Uterus (tissue), 4 donors: ENCODE measurements around the gene CELSR1. TPM values are rescaled to one million over a fixed set of nuclear protein-coding genes. Genes with fewer than 3 reads are reported as not detected.

Experiments used
- DNase-seq, 2 donors: peaks; one replicate each; pipeline ENCODE4 v3.0.0-alpha.2; 2019 to 2020
- H3K27ac ChIP-seq, 2 donors: fragments of 200-600 bp; sonication (generic); 1 replicate in 1 of 2; 2 replicates in 1 of 2; pipeline ENCODE4 v1.5.1; 2016 to 2018
- H3K27me3 ChIP-seq, 2 donors: fragments of 200-600 bp; sonication (generic); one replicate each; pipeline ENCODE4 v1.5.1; 2018 to 2019; ENCODE audit warnings: control low read depth in 1 of 2
- H3K36me3 ChIP-seq, 2 donors: fragments of 200-600 bp; sonication (generic); one replicate each; pipeline ENCODE4 v1.5.1; 2019; ENCODE audit warnings: control low read depth in 1 of 2
- H3K4me1 ChIP-seq, 2 donors: fragments of 200-600 bp; sonication (generic); one replicate each; pipeline ENCODE4 v1.5.1; 2018 to 2019; ENCODE audit warnings: control low read depth in 1 of 2
- H3K4me3 ChIP-seq, 2 donors: fragments of 200-600 bp; sonication (generic); 1 replicate in 1 of 2; 2 replicates in 1 of 2; pipeline ENCODE4 v1.5.1; 2018 to 2019; ENCODE audit warnings: mild to moderate bottlenecking in 1 of 2
- H3K9me3 ChIP-seq, 2 donors: fragments of 200-600 bp; sonication (generic); one replicate each; pipeline ENCODE4 v1.5.1; 2019; ENCODE audit warnings: control low read depth in 1 of 2
- POLR2A ChIP-seq, 2 donors: fragments of 450-650 bp; IDR thresholded peaks; one replicate each; pipeline ENCODE4 v1.6.1; 2016; ENCODE audit warnings: antibody characterized with exemption in 2 of 2, mild to moderate bottlenecking in 1 of 2, moderate library complexity in 1 of 2
- intact Hi-C: fragments of 100-400 bp; cut with DNase I; formaldehyde crosslinking; loops from one replicate; pipeline ENCODE4 v1.15.1; 2023; ENCODE audit warnings: low total_unique reads
- total RNA-seq, 4 donors: library from RNA; depleted of rRNA in 3 of 4; stranded (reverse); fragments of >200 nt in 3 of 4; gene quantifications; one replicate each; pipeline versions ENCODE4 v1.1.0 to v1.2.4, GENCODE V29; 2014 to 2023
- TF ChIP-seq, protein P1 (sequence below), 4 experiments: fragments of 200-600 bp in 2 of 4; fragments of 450-650 bp in 2 of 4; sonication (generic) in 2 of 4; IDR thresholded peaks; one replicate each; pipeline ENCODE4 v1.5.1; 2016 to 2019; ENCODE audit warnings: antibody characterized with exemption in 4 of 4, mild to moderate bottlenecking in 2 of 4, moderate library complexity in 1 of 4
- donor health status: DM: yes; HTN: yes; CAD: no.

Gene CELSR1
- total RNA-seq, 4 donors from 2014 or later = 1.5 to 15.8 (median 8.4) TPM

DNA sequence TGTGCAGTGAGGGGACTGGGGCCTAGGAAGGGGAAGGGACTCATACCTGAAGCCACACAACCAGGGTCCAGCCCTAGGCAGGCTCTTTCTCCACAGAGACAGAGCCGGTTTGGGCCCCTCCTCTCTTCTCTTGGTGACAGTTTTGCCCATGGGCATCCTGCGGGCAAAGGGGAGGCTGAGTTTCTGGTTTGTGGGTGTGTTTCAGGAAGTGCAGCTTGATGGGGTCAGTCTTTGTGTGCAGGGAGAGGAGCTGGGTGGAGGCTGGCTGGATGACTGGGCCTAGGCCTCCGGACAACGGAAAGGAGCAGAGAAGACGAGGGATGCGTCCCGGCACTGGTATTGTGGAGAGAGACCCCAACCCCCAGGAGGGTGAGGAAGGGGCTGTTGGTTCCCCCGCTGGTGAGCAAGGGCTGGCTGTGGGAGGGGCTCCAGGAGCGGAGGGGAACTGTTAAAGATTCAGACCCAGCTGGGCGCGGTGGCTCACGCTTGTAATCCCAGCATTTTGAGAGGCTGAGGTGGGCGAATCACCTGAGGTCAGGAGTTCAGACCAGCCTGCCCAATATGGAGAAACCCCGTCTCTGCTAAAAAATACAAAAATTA is 23.4 kb upstream of the CELSR1 start:
- DNase-seq = no peak
- TF ChIP-seq, protein P1, sequence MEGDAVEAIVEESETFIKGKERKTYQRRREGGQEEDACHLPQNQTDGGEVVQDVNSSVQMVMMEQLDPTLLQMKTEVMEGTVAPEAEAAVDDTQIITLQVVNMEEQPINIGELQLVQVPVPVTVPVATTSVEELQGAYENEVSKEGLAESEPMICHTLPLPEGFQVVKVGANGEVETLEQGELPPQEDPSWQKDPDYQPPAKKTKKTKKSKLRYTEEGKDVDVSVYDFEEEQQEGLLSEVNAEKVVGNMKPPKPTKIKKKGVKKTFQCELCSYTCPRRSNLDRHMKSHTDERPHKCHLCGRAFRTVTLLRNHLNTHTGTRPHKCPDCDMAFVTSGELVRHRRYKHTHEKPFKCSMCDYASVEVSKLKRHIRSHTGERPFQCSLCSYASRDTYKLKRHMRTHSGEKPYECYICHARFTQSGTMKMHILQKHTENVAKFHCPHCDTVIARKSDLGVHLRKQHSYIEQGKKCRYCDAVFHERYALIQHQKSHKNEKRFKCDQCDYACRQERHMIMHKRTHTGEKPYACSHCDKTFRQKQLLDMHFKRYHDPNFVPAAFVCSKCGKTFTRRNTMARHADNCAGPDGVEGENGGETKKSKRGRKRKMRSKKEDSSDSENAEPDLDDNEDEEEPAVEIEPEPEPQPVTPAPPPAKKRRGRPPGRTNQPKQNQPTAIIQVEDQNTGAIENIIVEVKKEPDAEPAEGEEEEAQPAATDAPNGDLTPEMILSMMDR (IDR thresholded peaks at IDR 0.05) = no peak
- TF ChIP-seq POLR2A (IDR thresholded peaks at IDR 0.05) = no peak
- no peak overlapping the region for H3K4me3 ChIP-seq
- H3K9me3 ChIP-seq = no peaks in the 10 kb centered on the region
- H3K36me3 ChIP-seq = no peaks in the 10 kb centered on the region
- peaks cover 0 to 8% of the 10 kb centered on the region in 2 donors for H3K4me1 ChIP-seq
- no peak overlapping the region for H3K27ac ChIP-seq
- intact Hi-C loops = no loop called here
- no peaks in the 10 kb centered on the region for H3K27me3 ChIP-seq

DNA sequence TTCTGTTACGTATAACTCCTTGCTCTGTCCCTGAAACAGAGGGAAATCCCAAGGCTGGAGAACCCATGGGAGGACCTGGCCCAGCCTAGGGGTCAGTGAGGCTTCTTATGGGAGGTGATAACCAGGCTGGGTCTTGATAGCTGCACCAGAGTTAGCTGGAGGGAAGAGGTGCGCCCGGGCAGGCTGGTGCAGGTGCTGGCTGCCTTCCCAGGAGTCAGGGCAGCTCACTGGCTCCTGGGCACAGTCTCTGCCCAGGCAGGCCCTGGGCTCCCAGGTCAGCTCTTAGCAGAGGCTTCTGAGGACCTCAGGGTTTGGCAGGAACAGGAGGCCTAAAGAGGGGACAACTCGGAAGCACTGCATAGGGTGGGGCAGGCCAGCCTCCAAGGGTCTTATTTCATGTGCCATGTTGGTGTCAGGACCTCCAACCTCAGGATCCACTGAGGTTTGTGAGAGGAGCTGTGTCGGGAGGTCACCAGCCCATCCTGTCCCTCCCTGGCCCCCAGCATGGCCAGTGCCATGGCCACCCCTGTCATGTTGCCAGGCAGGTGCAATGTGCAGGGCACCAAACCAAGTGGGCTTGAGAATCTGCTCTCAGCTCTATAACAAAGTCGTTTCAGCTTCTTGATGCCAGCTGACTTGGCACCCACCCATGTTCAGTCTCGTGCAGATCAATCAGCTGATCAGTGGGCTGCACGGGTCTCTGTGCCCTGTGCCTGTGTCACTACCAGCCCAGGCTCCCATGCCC is 20.5 kb upstream of the CELSR1 start:
- intact Hi-C loops = no loop called here
- H3K27me3 ChIP-seq = no peaks in the 10 kb centered on the region
- H3K4me1 ChIP-seq = no peaks in the 10 kb centered on the region
- no peak for DNase-seq
- no peaks in the 10 kb centered on the region for H3K9me3 ChIP-seq
- no peak overlapping the region for H3K4me3 ChIP-seq
- no peak overlapping the region for H3K27ac ChIP-seq
- no peaks in the 10 kb centered on the region for H3K36me3 ChIP-seq
- no peak for TF ChIP-seq POLR2A (IDR thresholded peaks at IDR 0.05)
- TF ChIP-seq, protein P1 (IDR thresholded peaks at IDR 0.05) = no peak

DNA sequence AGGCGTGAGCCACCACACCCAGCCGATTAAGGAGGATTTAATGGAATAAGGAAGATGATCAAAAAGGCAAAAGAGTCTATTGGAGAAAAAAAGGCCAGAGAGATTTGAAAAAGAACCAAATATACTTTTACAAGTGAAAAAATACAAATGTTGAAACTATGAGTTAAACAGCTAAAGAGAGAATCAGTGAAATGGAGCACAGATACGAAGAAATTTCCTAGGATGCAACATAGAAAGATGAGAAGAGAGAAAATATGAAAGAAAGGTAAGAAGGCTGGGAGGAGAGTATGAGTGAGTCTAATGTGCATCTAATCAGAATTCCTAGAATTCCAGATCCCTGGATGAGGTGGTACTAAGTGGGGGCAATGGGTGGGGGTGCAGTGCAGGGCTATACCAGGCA is 19.4 kb upstream of the CELSR1 start:
- no peak overlapping the region for H3K4me3 ChIP-seq
- H3K36me3 ChIP-seq = no peaks in the 10 kb centered on the region
- H3K9me3 ChIP-seq = no peaks in the 10 kb centered on the region
- TF ChIP-seq POLR2A (IDR thresholded peaks at IDR 0.05) = no peak
- TF ChIP-seq, protein P1 (IDR thresholded peaks at IDR 0.05) = no peak
- H3K4me1 ChIP-seq = no peaks in the 10 kb centered on the region
- no peaks in the 10 kb centered on the region for H3K27me3 ChIP-seq
- DNase-seq = no peak
- intact Hi-C loops = no loop called here
- no peak overlapping the region for H3K27ac ChIP-seq

DNA sequence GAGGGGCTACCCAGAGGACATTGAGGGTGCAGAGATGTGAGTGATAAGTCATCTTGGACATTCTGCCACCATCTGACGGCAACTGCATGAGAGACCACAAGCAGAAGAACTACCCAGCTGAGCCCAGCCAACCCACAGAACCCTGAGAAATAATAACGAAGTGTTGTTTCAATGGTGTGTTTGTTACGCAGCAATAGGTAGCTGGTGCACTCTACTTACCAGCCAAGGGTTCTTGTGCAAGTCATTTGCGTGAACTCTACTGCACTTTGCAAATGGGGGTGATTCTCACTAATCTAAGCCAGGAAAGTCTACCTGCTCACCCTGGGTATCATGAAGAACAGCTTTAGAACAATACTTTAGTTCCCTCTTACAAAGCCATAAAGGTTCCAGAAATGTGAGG is 15.8 kb upstream of the CELSR1 start:
- TF ChIP-seq, protein P1 (IDR thresholded peaks at IDR 0.05) = no peak
- no peak for TF ChIP-seq POLR2A (IDR thresholded peaks at IDR 0.05)
- H3K36me3 ChIP-seq = no peaks in the 10 kb centered on the region
- no peaks in the 10 kb centered on the region for H3K27me3 ChIP-seq
- H3K27ac ChIP-seq = no peak overlapping the region
- H3K9me3 ChIP-seq = no peaks in the 10 kb centered on the region
- intact Hi-C loops = no loop called here
- no peak overlapping the region for H3K4me3 ChIP-seq
- no peaks in the 10 kb centered on the region for H3K4me1 ChIP-seq
- DNase-seq = no peak

DNA sequence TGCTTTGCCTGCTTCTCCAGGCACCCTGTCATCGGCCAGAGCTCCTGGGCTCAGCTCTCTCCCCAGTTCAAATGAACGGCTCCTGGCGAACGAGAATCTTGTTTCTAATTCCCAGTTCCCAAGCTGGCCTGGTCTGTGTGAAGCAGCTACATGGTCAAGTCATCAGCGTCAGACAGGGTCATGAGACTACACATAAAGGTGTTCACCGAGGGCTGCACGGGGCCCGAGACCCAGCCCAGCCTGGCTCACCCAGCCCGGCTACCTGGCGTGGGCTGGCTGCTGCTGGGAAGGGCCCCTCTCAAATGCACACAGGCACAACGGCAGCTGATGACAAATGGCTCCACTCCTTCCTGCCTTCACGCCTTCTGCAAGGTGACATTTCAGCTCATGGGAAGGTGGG is 14.6 kb upstream of the CELSR1 start:
- Histone ChIP-seq H3K27ac (no peak overlapping the region), H3K4me3 (no peak overlapping the region), H3K36me3 (no peaks in the 10 kb centered on the region), H3K9me3 (no peaks in the 10 kb centered on the region), H3K4me1 (no peaks in the 10 kb centered on the region), H3K27me3 (no peaks in the 10 kb centered on the region)
- intact Hi-C loops = no loop called here
- TF ChIP-seq, protein P1 (IDR thresholded peaks at IDR 0.05) = no peak
- no peak for TF ChIP-seq POLR2A (IDR thresholded peaks at IDR 0.05)
- DNase-seq = no peak
